SKM-1 (cell line): ENCODE results near the gene ARMC8.
A peak's percentile ranks its signal among the peaks of the same experiment; 100 is the strongest.

ENCODE experiments used
- DNase-seq: peaks from one replicate; lab custom pipeline; 2025; ENCODE audit not compliant: unreplicated experiment; lab: John Stamatoyannopoulos, UW

The ARMC8 gene

GRCh38 chr3:138197524-138197923 is 10.4 kb downstream of the ARMC8 start:
- DNase-seq = no peak

GRCh38 chr3:138199851-138200250 is 12.8 kb downstream of the ARMC8 start:
- no peak for DNase-seq

- no peak for DNase-seq
Measured at GRCh38 chr3:138200424-138200823, 13.3 kb downstream of the ARMC8 start.

- DNase-seq = no peak
Measured at GRCh38 chr3:138202945-138203701, 16.0 kb downstream of the ARMC8 start.

GRCh38 chr3:138203938-138204337 is 16.8 kb downstream of the ARMC8 start:
- peak; percentile 8 for DNase-seq

GRCh38 chr3:138205527-138205926 is 18.4 kb downstream of the ARMC8 start:
- DNase-seq = no peak

- no peak for DNase-seq
Measured at GRCh38 chr3:138206196-138206595, 19.1 kb downstream of the ARMC8 start.

GRCh38 chr3:138210528-138210927 is 23.4 kb downstream of the ARMC8 start:
- DNase-seq = no peak

GRCh38 chr3:138213398-138214085 is 26.4 kb downstream of the ARMC8 start:
- DNase-seq = peak; percentile 57

GRCh38 chr3:138219255-138219654 is 32.2 kb downstream of the ARMC8 start:
- DNase-seq = no peak

- no peak for DNase-seq
Measured at GRCh38 chr3:138220242-138220641, 33.1 kb downstream of the ARMC8 start.

- DNase-seq = no peak
Measured at GRCh38 chr3:138220788-138221187, 33.7 kb downstream of the ARMC8 start.

GRCh38 chr3:138222131-138222941 is 35.2 kb downstream of the ARMC8 start:
- peak; percentile 83 for DNase-seq

- peak; percentile 8 for DNase-seq
Measured at GRCh38 chr3:138222942-138223287, 35.8 kb downstream of the ARMC8 start.

GRCh38 chr3:138227650-138228049 is 40.5 kb downstream of the ARMC8 start:
- DNase-seq = no peak

- DNase-seq = no peak
Measured at GRCh38 chr3:138230525-138230924, 43.4 kb downstream of the ARMC8 start.

- DNase-seq = no peak
Measured at GRCh38 chr3:138232705-138233364, 45.7 kb downstream of the ARMC8 start.

GRCh38 chr3:138234401-138235179 is 47.5 kb downstream of the ARMC8 start:
- no peak for DNase-seq

GRCh38 chr3:138238711-138239110 is 51.6 kb downstream of the ARMC8 start:
- DNase-seq = no peak

- DNase-seq = no peak
Measured at GRCh38 chr3:138241061-138241460, 54.0 kb downstream of the ARMC8 start.

- no peak for DNase-seq
Measured at GRCh38 chr3:138241676-138242075, 54.6 kb downstream of the ARMC8 start.
